ENCODE measurements around the gene IKZF2.

Gene IKZF2

GRCh38 chr2:212953170-212953920, 198.1 kb downstream of the IKZF2 start:
- DNase-seq = no peak

GRCh38 chr2:212949786-212950185, 201.6 kb downstream of the IKZF2 start:
- DNase-seq = no peak

Data from activated T-cell treated with anti-CD3 and anti-CD28 coated beads for 4 hours (primary cell).